ENCODE data around the gene CREBZF. TPM values are rescaled to one million over a fixed set of nuclear protein-coding genes. Genes with fewer than 3 reads are reported as not detected.

The CREBZF gene
- polyA plus RNA-seq, 1 donor from 2014 or later: 264 TPM

GRCh38 chr11:85628771-85629341, 36.1 kb downstream of the CREBZF start:
- Histone ChIP-seq H4K20me1 (ENCODE audit: insufficient read depth) (no peaks in the 10 kb centered on the region), H3F3A (ENCODE audit: insufficient read depth, low read length, poor library complexity, severe bottlenecking) (peaks cover 5% of the 10 kb centered on the region), H3K36me3 (ENCODE audit: insufficient read depth, low read length) (no peaks in the 10 kb centered on the region), H3K27ac (ENCODE audit: low read length) (peak overlapping the region; percentile 60), H2AFZ (ENCODE audit: low read depth, low read length) (peak overlapping the region; percentile 85), H3K4me3 (ENCODE audit: low read length) (peak overlapping the region; percentile 75), H3K4me2 (ENCODE audit: low read length) (peak overlapping the region; percentile 87), H3K9ac (ENCODE audit: low read length) (peak overlapping the region; percentile 70), H3K9me2 (ENCODE audit: insufficient read depth, low read length) (no peaks in the 10 kb centered on the region), H3K27me3 (ENCODE audit: insufficient read depth, low read depth, low read length) (no peaks in the 10 kb centered on the region), H3K9me3 (ENCODE audit: low read length) (no peaks in the 10 kb centered on the region), H3K79me2 (replicated peaks; ENCODE audit: insufficient read depth, low read length) (peaks cover 19% of the 10 kb centered on the region)
- TF ChIP-seq MXI1 (conservative IDR thresholded peaks at IDR 0.05; ENCODE audit: poor library complexity, severe bottlenecking) (peak; percentile 28), CTCF (IDR thresholded peaks at IDR 0.05; ENCODE audit: poor library complexity, severe bottlenecking) (no peak)

GRCh38 chr11:85627998-85628770, 36.7 kb downstream of the CREBZF start, which contains the start of gene TMEM126B:
Gene TMEM126B (plus strand): TSS chr11:85628593. CDS start chr11:85628608, 15 bp downstream.
- peaks cover 19% of the 10 kb centered on the region for H3K79me2 ChIP-seq (replicated peaks; ENCODE audit: insufficient read depth, low read length)
- peak within 1 kb of the TSS; percentile 85 for H2AFZ ChIP-seq (ENCODE audit: low read depth, low read length)
- peak within 1 kb of the TSS; percentile 70 for H3K9ac ChIP-seq (ENCODE audit: low read length)
- peak within 1 kb of the TSS; percentile 75 for H3K4me3 ChIP-seq (ENCODE audit: low read length)
- H3K36me3 ChIP-seq (ENCODE audit: insufficient read depth, low read length): no peaks in the 10 kb centered on the region
- H3K9me3 ChIP-seq (ENCODE audit: low read length): no peaks in the 10 kb centered on the region
- TF ChIP-seq CTCF (IDR thresholded peaks at IDR 0.05; ENCODE audit: poor library complexity, severe bottlenecking) (no peak), TAF1 (IDR thresholded peaks at IDR 0.05; ENCODE audit: low read depth) (peak; percentile 66), EZH2 (IDR thresholded peaks at IDR 0.05; ENCODE audit: borderline replicate concordance, insufficient read depth, low read length, poor library complexity, severe bottlenecking) (no peak), EP300 (conservative IDR thresholded peaks at IDR 0.05; ENCODE audit: poor library complexity, severe bottlenecking) (peak; percentile 31), POLR2AphosphoS5 (IDR thresholded peaks at IDR 0.05) (peak; percentile 83), MXI1 (conservative IDR thresholded peaks at IDR 0.05; ENCODE audit: poor library complexity, severe bottlenecking) (peak; percentile 69), REST (IDR thresholded peaks at IDR 0.05; ENCODE audit: borderline replicate concordance) (no peak), RAD21 (conservative IDR thresholded peaks at IDR 0.05) (no peak), SMC3 (conservative IDR thresholded peaks at IDR 0.05; ENCODE audit: poor library complexity) (no peak)
- H3K4me2 ChIP-seq (ENCODE audit: low read length): peak within 1 kb of the TSS; percentile 87
- peak within 1 kb of the TSS; percentile 60 for H3K27ac ChIP-seq (ENCODE audit: low read length)
- no peaks in the 10 kb centered on the region for H3K27me3 ChIP-seq (ENCODE audit: insufficient read depth, low read depth, low read length)
- peaks cover 5% of the 10 kb centered on the region for H3F3A ChIP-seq (ENCODE audit: insufficient read depth, low read length, poor library complexity, severe bottlenecking)
- no peaks in the 10 kb centered on the region for H4K20me1 ChIP-seq (ENCODE audit: insufficient read depth)
- H3K9me2 ChIP-seq (ENCODE audit: insufficient read depth, low read length): no peaks in the 10 kb centered on the region

Data from neural cell (in vitro differentiated cells).